GM19397 (cell line): Measurements from ENCODE around the gene LIPE.
A peak's percentile ranks its signal among the peaks of the same experiment; 100 is the strongest.

Experiments used
- ATAC-seq: cut with Tn5 transposase; IDR thresholded peaks from one replicate; pipeline ENCODE4 v1.9.1; 2021; ENCODE audit warnings: mild to moderate bottlenecking, moderate library complexity; ENCODE audit not compliant: unreplicated experiment

LIPE gene

DNA sequence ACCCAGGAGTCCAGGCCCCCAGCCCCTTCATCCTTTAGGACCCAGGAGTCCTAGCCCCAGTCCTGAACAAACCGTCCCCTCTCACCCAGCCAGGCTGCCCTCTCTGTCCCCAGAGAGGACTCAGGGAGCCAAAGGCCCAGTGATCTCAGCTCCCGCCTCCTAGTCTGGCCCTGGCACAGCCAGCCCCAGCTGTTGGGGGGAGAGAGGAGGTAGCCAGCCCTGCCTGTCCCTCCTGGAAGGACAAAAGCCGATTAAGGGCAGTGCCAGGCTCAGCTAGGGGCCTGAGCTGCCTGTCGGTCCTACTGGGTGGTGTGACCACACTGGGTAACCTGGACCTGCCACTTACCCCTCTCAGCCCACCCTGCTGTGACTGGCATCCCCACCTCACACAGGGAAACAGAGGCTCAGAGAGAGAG is 14.5 kb downstream of the LIPE start:
- ATAC-seq = no peak

DNA sequence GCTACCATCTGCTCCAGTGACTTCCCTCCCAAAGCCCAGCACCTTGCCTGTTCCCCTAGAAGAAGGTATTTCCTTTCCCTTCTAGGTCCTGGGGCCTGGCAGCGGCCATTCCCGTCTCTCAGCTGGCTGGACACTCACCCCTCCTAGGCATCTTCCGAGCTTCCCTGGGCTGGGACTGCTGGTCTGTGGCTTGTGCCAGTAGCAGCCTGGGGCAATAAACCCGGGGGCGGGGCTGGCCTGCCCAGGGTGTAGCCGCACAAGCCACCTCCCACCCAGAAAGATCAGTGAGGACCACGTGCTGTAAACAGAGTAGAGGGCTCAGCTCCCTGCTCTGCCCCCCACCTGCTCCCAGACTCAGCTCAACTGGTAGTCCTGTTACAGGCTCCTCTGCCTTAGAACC is 15.0 kb downstream of the LIPE start:
- no peak for ATAC-seq

- ATAC-seq = no peak
These were observed 15.5 kb downstream of the LIPE start for GRCh38 chr19:42411581-42412178.

DNA sequence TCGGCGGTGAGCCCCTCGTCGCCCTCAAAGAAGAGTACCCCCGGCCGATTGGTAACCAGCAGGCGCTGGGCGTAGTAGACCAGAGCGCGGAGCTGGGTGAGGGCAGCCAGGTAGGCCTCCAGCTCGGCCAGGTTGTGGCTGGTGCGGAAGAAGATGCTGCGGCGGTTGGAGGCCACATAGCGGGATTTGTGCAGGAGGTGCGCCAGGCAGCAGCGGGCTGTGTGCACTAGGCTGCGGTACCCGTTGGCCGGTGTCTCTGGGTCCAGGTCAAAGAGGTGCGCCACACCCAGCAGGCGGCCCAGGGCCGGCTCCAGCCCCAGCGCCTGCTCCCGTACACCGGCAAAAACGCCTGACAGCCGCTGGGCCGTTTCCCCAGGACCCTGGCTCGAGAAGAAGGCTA is 16.8 kb downstream of the LIPE start:
- ATAC-seq = no peak

GRCh38 chr19:42409477-42409876 is 17.7 kb downstream of the LIPE start:
- ATAC-seq = no peak

DNA sequence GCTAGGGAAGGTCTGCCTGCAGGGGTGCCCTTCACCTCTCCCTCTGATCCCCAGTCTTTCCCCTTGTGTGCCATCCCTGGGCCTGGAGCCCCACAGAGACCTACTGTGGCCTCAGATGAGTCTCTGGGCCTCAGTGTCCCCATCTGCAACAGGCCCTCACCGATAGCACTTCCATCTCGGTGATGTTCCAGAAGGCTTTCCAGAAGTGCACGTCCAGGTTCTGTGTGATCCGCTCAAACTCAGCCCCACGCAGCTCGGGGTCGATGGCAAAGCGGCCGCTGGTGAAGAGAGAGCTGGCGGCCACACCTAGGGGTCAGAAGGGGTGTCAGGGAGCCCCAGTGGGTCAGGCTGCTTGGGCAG is 19.4 kb downstream of the LIPE start:
- no peak for ATAC-seq

DNA sequence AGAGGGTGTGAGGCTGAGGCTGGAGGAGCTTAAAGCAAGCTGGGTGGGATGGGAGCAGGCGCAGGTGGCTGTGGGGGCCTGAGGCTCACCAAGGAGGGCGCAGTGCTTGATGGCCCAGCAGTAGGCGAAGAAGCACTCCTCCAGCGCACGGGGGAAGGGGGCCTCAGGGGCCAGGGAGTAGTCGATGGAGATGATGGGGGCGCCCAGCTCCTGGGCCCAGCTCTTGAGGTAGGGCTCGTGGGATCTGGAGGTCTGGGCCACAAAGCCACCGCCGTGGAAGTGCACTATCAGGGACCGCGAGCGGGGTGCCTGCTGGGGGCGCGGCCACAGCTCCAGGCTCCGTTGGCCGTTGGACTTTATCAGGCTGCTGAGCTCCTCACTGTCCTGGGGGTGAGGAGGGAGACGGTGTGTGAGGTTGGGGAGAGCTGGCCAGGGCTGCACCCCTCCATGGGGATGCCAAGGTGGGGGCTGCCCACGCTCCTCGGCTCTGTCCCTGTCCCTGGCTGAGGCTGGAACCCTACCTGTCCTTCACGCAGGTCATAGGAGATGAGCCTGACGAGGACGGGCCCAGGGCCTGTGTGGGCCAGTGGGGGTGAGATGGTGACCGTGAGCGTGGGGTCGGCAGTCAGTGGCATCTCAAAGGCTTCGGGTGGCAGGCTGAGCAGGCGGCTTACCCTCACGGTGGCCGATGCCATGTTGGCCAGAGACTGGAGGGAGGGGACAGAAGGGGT is 19.9 kb downstream of the LIPE start:
- ATAC-seq = no peak

DNA sequence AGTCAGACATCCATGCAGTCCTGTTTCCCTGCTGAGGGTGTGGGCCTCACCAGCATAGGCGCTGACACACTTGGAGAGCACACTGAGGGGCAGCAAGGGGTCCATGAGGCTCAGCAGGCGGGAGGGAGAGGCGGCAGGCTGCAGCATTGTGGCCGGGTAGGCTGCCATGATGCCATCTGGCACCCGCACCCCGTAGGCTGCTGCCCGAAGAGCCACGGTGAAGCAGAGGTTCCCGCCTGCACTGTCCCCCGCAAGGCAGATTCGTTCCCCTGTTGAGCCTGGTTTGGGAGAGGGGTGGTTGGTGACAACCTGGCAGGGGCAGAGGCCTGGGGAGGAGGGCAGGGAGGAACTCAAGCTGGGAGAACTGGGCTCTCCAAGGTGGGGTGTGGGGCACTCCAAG is 21.1 kb downstream of the LIPE start:
- no peak for ATAC-seq

DNA sequence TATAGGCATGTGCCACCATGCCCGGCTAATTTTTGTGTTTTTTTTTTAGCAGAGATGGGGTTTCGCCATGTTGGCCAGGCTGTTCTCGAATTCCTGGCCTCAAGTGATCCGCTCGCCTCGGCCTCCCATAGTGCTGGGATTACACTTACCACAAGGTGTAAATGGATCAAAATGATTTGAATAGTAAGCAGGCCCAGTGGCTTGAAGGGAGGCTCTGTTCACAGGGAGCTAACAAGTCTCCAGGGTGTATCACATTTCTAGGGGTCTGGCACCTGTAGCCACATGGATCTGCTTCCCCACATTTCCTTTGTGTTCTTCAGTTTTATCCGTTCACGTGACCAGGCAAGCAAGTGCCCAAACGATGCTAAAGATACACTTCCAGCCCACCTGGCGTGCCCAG is 23.6 kb downstream of the LIPE start:
- no peak for ATAC-seq

- ATAC-seq = no peak
These were observed 24.6 kb downstream of the LIPE start for GRCh38 chr19:42402376-42403116.

DNA sequence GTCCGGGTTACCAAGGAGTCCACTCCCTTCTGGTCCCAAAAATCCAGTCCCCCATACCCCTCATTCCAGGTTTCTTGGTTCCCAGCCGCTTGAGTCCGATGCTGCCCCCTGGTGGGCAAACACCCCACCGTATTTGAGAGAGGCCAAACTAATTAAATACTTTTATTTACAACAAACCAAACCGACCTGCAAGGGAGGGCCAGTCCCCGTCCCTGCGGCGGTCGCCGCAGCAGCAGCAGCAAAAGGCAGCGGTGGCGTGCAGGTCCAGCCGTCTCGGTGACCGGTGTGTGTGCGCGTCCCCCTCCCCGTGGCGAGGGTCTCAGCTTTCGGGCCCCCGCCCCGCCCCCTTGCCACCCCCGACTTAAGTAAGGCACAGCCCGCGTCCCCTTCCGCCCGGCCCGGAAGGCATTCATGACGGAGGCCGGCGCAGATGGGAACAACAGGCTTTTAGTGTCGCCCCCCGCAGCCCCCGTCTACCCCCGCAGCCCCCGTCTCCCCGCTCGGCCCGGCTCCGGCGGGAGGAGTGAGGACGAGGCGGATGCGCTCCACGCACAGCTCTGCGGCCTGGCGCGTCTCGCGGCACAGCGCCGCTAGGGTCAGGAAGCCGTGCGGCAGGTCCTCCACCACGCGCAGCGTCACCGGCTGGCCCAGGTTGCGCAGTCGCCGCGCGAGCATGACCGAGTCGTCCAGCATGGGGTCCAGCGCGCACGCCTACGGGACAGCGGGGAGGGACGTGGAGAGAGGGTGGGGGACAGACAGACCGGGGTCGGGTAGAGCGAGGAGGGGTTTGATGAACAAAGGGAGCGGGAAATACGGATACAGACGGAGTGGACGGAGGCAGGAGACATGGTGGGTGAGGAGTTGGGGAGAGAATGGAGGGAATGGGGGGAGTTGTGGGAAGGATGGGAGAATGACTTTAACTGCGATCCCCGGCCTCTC is 25.6 kb downstream of the LIPE start:
- no peak for ATAC-seq

GRCh38 chr19:42400404-42400803 is 26.8 kb downstream of the LIPE start:
- no peak for ATAC-seq

DNA sequence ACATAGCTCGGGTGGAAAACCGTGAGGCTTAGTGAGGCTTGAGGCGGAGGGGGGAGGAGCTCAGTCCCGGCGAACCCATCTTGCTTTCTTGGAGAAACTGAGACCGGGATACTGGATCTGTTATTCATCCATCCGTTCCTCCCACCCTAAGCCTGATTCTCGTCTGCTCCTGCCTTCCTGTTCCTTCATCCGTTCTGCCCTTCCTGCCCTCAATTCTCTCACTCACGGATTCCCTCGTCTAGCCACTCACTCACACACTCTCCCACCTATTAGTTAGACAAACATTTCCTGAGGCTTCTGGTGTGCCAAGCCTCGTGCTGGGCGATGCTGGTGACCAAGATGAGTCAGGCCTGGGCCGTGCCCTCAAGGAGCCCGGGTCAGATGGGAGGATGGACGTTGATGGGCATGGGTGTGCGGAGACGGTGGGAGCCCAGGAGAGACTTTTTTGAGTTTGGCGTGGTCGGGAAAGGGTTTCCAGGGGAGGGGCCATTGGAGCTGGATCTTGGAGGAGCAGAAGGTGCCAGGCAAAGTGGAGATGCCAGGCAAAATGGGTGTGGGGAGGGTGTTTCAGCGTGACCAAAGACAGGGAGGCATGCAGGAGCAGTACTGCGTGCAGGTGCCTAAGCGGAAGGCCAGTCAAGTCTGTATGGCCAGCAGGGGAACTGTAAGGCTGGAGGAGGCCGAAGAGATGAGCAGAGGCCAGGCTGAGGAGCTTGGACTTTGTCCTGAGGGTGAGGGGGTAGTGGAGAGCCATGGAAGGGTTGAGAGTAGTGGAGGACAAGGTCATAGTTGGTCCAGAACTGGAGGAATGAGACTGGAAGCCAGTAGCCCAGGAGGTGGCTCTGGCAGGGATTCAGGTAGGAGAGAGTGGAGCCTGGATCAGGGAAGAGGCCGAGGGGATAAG is 29.7 kb downstream of the LIPE start:
- no peak for ATAC-seq

GRCh38 chr19:42396381-42397262 is 30.6 kb downstream of the LIPE start:
- ATAC-seq = peak; percentile 97

GRCh38 chr19:42394751-42395150 is 32.4 kb downstream of the LIPE start:
- no peak for ATAC-seq

DNA sequence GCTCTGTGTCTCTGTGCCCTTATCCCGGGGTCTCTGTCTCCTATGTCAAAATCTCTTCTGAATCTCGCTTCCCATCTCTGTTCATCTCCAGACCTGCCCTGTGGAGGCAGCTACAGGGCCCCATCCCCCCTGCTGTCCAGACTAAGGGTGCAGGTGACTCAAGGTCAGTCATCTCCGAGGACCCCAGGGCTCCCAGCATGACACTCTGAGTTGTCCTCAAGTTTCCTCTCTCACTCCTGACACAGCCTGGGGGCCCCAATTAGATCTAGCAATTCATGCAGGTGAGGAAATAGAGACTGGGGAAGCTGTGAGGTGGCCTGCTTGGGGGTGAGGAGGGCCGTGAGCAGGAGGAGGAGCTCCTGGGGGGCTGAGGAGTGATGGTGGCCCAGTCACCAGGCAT is 35.0 kb downstream of the LIPE start:
- ATAC-seq = no peak

DNA sequence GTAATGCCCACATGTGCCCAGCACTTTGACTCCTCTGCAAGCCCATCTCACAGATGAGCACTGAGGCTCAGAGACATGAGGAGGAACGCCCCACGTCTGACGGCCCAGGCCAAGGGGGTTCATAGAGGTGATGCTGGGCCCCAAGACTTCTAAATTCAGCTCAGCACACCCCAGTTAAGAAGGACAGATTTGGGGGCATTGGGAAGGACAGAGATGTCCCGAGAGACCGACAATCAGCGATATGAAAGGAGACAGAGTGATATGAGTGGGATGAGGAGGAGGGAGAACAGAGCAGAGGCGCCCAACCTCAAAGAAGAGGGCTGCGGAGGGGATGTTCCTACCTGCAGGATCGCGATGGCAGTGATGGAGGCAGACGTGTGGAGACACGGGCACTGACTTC is 37.3 kb downstream of the LIPE start, which contains the start of gene CNFN:
Gene CNFN (minus strand): TSS at position 399 of the 400 bp plus-strand sequence. CDS start 1,260 bp downstream, outside the sequence.
- no peak for ATAC-seq

GRCh38 chr19:42388851-42389489 is 38.2 kb downstream of the LIPE start:
- no peak for ATAC-seq
